Testis (tissue), 2 donors: ENCODE data around the gene TTLL5.

Experiments
- POLR2A ChIP-seq: fragments of 450-650 bp; IDR thresholded peaks from one replicate; pipeline ENCODE4 v1.6.1; 2017; ENCODE audit warnings: antibody characterized with exemption, mild to moderate bottlenecking, moderate library complexity
- TF ChIP-seq, protein P1 (sequence below), 3 experiments: fragments of 450-650 bp in 2 of 3; fragments of 200-600 bp in 1 of 3; sonication (generic) in 1 of 3; IDR thresholded peaks; one replicate each; pipeline ENCODE4 v1.5.1; 2016 to 2019; ENCODE audit warnings: antibody characterized with exemption in 3 of 3, mild to moderate bottlenecking in 2 of 3, moderate library complexity in 1 of 3

DNA sequence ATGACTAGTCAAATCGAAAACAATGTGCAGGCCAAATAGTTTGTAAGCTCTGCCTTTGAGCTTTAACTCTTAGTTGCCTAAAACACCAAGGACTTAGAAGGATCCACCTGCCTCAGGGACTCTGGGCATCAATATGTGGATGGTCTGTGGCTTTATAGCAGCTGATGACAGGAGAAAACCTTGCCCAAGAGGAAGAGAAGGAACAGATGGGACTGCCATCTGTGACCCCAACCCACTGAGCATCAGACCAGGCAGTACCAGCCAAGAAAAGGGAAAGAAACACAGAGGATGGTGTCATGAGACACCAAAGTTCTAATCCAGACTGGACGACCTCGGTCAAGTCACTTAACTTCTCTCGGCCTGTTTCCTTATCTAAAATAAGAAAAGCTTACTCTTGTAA lies 308.1 kb downstream of the TTLL5 start:
- no peak for TF ChIP-seq POLR2A
- TF ChIP-seq, protein P1, sequence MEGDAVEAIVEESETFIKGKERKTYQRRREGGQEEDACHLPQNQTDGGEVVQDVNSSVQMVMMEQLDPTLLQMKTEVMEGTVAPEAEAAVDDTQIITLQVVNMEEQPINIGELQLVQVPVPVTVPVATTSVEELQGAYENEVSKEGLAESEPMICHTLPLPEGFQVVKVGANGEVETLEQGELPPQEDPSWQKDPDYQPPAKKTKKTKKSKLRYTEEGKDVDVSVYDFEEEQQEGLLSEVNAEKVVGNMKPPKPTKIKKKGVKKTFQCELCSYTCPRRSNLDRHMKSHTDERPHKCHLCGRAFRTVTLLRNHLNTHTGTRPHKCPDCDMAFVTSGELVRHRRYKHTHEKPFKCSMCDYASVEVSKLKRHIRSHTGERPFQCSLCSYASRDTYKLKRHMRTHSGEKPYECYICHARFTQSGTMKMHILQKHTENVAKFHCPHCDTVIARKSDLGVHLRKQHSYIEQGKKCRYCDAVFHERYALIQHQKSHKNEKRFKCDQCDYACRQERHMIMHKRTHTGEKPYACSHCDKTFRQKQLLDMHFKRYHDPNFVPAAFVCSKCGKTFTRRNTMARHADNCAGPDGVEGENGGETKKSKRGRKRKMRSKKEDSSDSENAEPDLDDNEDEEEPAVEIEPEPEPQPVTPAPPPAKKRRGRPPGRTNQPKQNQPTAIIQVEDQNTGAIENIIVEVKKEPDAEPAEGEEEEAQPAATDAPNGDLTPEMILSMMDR (IDR thresholded peaks at IDR 0.05), result no peak
